DMS114 treated with DMSO at 0.1 percent for 48 hours (cell line): ENCODE data around the gene CRYL1.

Experiments used
- DNase-seq: peaks from one replicate; lab custom pipeline; 2025; ENCODE audit not compliant: unreplicated experiment; lab: John Stamatoyannopoulos, UW

CRYL1 gene

GRCh38 chr13:20402881-20403280 is 122.8 kb downstream of the CRYL1 start:
- DNase-seq = no peak

DNA sequence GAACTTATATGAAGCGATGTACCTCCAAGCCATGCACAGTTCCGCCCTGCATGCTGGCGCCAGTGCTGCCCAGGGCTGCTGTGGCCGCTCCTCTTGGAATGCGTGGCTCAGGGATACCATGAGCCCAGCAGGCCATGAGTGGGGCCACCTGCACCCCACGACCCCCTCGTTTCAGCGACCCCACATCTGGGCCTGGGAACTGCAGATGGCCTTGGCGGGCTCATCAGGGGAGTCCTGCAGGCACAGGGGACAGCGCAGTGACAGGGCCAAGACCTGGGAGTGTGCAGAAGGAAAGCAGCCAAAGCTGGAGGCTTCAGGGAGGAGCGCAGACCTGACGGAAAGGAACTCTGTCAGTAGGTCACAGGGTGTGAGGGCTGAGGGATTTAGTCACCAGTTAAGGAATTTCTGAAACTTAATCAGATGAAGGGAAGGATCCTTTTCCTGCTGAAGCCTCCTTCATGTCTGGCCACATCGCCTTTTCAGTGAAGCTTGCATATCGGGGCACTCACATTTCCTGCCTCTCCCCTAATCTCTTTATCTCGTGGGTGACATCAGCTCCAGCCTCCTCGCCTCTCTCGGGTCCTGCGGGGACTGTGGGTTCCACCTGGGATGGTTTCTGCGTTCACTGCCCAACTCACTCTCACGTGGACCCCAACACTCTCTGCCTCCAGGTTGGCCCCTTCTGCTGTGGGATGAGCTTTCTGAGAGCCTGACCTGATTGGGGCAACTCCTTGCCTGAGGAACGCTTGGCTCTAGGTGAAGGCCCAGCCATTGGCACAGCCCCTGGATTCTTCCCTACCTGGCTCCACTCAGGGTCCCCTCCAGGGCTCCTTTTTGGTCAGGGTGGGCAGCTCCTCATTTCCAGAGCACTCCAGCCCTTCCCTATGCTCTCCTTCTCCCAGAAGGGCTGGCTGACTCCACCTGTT is 123.5 kb downstream of the CRYL1 start:
- DNase-seq = no peak

DNA sequence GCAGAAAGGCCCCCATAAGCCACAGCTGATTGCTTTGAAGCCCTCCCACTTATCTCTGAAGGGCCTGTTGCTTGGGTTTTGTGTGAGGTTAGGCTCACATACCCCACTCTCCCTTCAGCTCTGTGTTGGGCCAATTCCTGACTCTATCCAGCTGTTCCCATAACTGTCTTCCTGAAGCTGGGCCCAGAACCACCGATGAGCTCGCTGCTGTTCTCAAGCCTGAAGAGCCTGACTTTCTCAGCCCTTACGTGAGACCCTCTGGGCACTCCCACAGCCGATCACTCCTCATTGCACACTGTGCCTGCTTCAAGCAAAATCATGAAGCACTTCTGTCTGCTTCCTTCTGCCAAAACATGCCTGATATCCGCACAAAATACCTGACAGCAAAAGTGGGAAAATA is 124.1 kb downstream of the CRYL1 start:
- no peak for DNase-seq

DNA sequence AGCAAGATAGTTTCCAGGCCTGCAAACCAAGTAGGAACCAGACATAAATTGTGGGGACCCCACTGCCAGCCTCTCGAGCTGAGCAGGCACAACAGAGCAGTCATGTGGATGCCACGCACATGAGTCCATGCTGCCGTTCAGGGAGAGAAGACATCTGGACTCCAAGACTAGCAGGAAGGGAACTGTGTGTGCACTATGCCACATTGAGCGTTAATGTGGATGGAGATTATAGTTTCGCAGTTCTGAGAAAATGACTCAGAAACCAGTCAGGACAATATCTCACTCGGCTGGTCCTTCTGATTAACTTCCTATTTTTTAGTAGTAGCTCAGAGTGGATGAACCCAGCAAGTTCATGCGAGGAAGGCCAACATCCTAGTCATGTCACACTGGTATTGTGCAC is 124.9 kb downstream of the CRYL1 start:
- no peak for DNase-seq

- no peak for DNase-seq
These were observed 125.7 kb downstream of the CRYL1 start for GRCh38 chr13:20399961-20400360.

- no peak for DNase-seq
These were observed 126.1 kb downstream of the CRYL1 start for GRCh38 chr13:20399515-20399914.

DNA sequence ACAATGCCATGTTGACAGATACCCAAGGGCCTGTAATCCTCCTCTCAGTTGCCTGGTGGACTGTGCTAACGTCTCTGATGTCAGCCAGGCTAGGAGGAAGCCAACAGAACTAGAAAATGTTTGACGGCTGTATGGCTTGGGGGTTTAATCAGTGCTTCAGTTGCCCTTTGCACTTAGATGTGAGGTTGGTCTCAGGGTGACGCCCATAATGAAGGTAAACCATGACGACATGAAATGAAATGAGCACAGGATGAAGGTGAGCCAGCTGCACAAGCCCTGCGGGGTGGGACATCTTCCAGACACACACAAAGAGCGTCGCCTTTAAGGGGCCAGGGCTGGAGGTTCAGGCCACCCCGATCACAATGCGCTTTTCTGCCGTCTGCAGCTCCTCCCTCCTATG is 127.2 kb downstream of the CRYL1 start:
- DNase-seq = no peak

DNA sequence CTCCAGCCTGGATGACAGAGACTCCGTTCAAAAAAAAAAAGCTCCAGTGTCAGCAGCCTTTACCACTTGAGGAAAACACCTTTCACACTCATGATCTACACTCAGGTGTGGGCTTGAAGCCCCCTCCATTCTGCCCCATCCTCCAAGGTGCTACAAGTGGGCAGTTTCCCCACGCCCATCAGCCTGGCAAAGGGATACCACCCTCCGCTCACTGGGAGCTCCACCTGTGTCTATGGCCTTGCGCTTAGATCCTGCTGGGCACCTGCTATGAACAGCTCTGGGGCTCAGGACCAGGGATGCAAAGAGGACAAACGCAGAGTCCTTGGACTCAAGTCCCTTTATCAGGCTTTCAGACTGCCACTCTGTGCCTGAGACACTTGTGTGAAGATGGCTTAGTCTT is 127.8 kb downstream of the CRYL1 start:
- no peak for DNase-seq

- DNase-seq = no peak
These were observed 130.4 kb downstream of the CRYL1 start for GRCh38 chr13:20395061-20395916.

DNA sequence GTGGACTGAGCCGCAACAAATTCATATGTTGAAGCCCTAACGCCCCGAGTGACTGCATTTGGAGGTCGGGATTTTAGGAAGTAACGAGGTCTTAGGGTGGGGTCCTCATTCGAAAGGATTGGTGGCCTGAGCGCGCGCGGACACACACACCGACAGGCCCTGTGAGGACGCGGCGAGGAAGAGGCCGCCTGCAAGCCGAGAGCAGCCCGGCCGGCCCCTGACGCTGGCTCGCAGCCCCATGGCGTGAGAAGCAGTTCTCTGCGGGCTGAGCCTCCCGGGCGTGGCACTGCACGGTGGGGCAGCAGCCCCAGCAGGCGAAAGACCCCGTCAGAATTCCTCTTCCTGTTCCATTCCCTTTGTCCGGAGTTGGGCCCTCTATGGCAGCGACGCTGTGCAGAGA is 131.2 kb downstream of the CRYL1 start:
- DNase-seq = no peak

DNA sequence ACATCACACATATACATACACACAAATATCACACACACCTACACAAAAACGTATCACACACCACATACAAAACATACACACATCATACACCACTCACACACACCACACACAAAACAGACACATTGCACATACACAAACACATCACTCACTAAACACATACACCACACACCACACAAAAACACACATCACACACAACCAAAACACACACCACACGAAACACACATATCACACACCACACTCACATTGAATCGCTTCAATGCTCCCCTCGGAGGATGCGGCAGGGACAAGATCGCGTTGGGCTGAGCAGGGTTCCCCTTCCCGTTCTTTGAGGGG is 131.5 kb downstream of the CRYL1 start:
- no peak for DNase-seq

DNA sequence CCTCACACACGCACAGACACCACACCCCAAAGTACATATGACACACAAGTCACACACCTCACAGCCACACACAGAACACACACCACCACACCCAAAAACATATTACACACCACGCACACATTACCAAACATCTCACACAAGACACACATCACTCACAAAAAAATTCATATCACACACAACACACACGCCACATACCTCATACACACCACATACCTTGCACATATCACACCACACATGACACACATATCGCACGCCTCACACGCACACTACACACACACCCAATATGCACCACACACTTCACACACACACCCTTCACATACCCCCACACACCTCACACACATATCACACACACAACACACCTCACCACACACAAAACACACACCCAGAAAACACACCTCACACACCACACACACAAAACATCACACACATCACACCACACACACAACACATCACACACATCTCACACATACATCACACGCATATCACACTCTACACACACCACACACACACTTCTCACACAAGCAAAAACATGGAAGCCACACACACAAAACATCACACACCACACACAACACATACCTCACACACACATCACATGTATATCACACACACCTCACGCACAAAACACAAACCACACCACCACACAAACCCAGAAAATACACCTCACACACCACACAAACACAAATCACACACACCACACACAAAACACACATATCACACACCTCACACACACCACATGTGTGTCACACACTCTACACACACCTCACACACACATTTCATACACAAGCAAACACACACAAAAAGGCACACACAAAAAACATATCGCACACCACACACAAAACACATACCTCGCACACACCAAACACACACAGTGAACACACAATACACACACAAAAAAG is 132.1 kb downstream of the CRYL1 start:
- no peak for DNase-seq

DNA sequence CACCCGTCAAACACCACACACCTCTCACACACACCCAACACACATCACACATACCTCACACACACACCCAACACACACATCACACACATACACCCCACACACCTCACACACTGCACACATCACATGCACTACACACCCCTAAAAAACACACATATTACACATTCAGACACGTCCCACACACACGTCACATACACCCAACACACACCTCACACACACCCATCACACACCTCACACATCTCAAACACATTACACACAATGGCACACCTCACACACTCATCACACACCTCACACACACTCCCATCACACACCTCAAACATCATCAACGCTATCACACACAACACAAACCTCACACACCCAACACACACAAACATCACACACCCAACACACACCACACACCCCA is 133.1 kb downstream of the CRYL1 start:
- DNase-seq = no peak

DNA sequence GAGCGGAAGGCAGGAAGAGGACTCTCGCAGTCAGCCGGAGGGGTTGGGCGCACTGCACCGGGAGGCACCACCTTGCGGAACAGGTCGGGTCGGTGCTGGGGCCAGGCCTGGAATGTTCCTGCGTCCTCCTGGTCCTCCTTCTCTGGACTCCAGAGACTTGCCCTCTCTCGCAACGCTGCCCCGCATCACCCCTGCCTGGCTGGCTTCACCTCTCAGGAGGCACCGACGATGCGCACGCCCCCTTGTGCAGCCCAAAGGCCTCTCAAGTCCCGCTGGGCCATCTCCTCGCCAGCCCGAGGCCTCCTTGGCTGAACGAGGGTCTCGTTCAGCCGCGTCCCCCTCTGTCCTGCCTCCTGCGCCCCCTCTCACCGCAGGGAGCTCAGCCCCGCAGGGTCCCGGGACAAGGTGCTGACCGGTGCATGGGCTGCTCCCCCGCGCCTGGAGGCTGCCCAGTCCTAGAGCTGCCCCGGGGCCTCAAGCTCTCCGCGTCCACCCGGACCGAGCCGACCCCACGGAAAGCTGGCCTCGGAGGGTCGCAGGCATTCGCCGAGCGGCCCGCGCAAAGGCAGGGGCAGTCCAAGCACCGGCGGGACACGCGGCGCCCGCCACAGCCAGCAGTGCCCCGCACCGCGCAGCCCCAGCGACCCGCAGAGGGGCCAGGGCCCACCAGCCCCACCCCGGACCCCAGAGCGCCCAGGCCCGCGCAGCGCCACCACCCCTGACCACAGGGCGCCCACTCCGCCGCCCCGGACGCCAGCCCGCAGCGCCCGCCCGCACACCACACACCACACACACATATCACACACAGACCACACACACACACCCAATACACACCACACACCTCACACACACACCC is 133.8 kb downstream of the CRYL1 start:
- no peak for DNase-seq

- DNase-seq = no peak
These were observed 135.0 kb downstream of the CRYL1 start for GRCh38 chr13:20390526-20391175.

DNA sequence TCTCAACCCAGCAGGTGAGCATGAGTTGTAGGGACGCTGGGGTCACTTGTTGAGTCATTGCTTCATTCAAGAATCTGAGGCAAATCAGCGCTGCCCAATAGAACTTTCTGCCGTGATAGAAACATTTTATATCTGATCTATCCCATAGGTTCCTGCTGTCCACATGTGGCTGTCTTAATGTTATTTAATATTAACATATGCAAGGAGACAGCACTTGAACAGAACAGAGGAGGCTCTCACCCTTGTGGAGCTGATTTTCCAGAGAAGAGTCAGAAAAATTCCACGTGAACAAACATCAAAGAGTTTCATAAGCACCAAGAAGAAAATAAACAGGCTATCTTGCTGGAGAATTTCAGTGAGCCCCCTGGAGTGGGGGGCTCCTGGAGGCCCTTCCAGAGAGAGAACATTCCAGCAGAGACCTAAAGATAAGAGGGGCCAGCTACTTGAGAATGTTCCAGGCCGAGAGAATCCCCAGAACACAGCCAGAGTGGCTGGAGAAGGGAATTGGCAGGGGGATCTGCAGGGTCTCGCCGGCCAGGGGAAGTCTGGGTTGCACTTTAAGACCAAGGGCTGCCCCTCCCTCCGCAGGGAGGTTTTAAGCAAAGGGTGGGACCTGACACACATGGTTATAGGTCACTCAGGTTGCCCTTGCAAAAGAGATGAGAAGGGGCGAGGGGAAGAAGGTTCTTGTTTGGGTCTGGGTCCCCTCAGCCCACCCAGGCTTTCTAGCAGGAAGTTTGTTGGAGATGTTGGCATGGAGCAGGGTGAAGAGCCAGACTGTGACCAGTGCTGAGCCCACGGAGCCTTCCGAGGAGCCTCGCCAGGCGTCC is 135.7 kb downstream of the CRYL1 start:
- no peak for DNase-seq

DNA sequence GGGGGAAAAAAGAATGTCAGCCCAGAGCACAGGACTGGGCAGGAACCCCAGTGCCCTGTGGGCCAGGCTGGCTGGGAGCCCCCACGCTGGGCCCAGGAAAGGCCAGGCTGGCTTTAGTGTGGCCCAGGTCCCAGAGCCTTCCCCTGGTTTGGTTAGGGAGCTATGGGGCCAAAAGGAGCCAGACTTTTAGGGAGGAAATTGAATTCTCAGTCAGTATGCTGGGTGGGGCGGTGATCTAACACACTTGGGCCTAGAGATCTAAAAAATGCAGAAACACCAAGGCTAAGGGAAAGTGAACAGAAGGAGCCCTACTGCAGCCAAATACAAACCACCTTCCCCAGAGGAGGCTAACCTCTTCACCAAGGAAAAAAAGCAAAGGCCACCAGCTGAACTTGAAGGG is 137.5 kb downstream of the CRYL1 start:
- no peak for DNase-seq

- DNase-seq = no peak
These were observed 138.2 kb downstream of the CRYL1 start for GRCh38 chr13:20387441-20387971.

- DNase-seq = no peak
These were observed 138.7 kb downstream of the CRYL1 start for GRCh38 chr13:20387006-20387405.
